Measurements from ENCODE around the gene GSX2. TPM values are rescaled to one million over a fixed set of nuclear protein-coding genes. Genes with fewer than 3 reads are reported as not detected.

The GSX2 gene
- total RNA-seq, 1 donor from 2014 or later = not detected

DNA sequence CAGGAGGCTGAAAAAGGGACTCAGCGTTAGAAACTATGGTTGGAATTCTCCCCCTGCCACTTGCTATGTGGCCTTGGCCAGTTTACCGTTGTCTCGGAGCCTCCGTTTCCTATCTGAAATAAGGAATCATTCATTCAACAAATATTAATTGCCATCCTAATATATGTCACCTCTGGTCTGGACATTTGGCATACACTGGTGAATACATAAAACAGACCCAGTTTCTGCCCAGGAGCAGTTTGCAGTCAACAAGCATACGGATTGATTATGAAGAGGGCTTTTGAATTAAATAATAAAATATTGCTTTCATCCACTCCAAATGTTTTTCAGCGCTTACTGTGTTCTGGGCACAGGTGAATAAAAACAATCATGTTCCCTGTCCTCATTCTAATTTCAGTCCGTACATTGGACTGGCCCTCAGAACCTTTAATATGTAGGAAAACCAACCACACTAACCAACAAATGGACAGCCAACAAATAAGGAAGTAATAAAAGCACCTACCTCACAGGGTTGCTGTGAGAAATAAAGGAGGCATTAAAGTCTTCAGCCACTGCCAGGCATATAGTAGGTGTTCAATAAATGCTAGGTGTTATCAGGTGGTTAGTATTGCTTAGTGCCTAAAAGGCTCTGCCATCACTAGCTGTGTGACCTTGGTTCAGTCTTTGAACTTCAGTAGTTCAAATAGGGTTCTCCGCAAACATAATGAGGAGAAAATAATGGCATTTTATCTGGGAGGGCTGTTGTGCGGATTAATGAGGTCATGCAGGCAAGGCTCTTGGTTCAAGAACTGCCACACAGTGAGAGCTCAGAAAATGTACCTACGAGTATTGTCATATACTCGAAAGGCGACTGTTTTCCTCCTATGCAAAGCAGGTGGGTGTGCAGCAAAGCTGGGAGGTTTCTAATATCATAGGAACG lies 7.3 kb upstream of the GSX2 start:
- Mint-ChIP-seq H3K27me3 (peaks cover 65% of the 10 kb centered on the region), H3K4me1 (peaks cover 33% of the 10 kb centered on the region), H3K27ac (no peak overlapping the region), H3K36me3 (ENCODE audit: low read depth) (no peaks in the 10 kb centered on the region), H3K9me3 (no peaks in the 10 kb centered on the region), H3K4me3 (peak overlapping the region; percentile 87)
- intact Hi-C loops (cut with micrococcal nuclease) = loop anchor here (2.0 kb wide), 1 partner anchor 140 kb away; no protein-coding TSS in a partner anchor
- DNase-seq (no peak), ATAC-seq (ENCODE audit: low read depth) (no peak)
- CTCF ChIA-PET = interaction anchor here (1.2 kb wide), 1 partner anchor 8 kb away, joined by 3 read pairs; no protein-coding TSS in a partner anchor
- POLR2A ChIA-PET = no interaction called here
- TF ChIP-seq, protein P1, sequence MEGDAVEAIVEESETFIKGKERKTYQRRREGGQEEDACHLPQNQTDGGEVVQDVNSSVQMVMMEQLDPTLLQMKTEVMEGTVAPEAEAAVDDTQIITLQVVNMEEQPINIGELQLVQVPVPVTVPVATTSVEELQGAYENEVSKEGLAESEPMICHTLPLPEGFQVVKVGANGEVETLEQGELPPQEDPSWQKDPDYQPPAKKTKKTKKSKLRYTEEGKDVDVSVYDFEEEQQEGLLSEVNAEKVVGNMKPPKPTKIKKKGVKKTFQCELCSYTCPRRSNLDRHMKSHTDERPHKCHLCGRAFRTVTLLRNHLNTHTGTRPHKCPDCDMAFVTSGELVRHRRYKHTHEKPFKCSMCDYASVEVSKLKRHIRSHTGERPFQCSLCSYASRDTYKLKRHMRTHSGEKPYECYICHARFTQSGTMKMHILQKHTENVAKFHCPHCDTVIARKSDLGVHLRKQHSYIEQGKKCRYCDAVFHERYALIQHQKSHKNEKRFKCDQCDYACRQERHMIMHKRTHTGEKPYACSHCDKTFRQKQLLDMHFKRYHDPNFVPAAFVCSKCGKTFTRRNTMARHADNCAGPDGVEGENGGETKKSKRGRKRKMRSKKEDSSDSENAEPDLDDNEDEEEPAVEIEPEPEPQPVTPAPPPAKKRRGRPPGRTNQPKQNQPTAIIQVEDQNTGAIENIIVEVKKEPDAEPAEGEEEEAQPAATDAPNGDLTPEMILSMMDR (IDR thresholded peaks at IDR 0.05) = no peak

DNA sequence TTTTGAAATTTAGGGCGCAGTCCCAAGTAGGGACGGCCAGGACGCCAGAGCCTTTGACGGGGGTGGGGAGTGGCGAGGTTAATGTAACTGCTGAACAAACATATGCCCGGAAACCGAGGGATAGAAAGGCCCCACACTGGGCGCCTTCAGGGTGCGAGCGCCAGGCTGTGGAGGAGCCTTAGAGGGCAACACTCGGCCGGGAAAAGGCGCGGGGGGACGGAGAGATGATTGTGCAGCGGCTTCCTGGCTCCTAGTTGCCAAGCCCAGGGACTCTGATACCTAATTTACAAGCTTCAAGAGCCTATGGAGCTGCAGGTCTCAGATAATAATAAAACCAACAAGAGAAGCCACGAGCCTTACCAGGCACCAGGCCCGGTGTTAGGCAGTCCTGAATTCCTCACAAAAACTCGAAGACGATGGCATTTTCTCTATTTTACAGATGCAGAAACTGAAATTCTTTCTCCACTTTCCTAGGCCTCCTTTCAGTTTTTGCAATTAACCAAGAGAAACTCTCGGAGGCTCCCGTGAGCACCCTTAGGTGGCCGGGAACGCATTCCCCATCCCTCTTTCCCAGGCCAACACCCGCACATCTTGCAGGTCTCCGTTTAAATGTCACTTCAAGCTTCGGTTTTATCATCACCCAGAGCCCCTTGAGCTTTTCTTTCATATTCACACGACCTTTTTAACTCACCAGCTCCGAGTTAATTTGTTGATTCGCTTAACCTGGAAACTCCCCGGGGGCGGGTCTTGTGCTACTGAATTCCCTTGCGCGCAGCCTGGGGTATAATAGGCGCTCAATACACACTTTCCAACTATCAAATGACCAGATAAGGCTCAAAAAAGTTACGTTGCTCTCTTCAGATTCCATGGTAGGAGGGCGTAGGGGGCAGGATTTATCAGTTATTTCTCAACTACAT lies 6.4 kb upstream of the GSX2 start:
- intact Hi-C loops (cut with micrococcal nuclease) = loop anchor here (2.0 kb wide), 2 partner anchors 15 to 139 kb away; no protein-coding TSS in a partner anchor
- no peaks in the 10 kb centered on the region for H3K9me3 Mint-ChIP-seq
- no peaks in the 10 kb centered on the region for H3K36me3 Mint-ChIP-seq (ENCODE audit: low read depth)
- CTCF ChIA-PET = interaction anchor here (0.6 to 1.2 kb wide), 3 partner anchors 9 to 140 kb away, joined by 3 to 5 read pairs (median 4); no protein-coding TSS in a partner anchor
- peak overlapping the region; percentile 49 for H3K4me3 Mint-ChIP-seq
- no peak overlapping the region for H3K27ac Mint-ChIP-seq
- POLR2A ChIA-PET = no interaction called here
- peaks cover 36% of the 10 kb centered on the region for H3K4me1 Mint-ChIP-seq
- TF ChIP-seq, protein P1 (IDR thresholded peaks at IDR 0.05) = no peak
- peaks cover 69% of the 10 kb centered on the region for H3K27me3 Mint-ChIP-seq
- ATAC-seq (ENCODE audit: low read depth) = no peak
- no peak for DNase-seq

DNA sequence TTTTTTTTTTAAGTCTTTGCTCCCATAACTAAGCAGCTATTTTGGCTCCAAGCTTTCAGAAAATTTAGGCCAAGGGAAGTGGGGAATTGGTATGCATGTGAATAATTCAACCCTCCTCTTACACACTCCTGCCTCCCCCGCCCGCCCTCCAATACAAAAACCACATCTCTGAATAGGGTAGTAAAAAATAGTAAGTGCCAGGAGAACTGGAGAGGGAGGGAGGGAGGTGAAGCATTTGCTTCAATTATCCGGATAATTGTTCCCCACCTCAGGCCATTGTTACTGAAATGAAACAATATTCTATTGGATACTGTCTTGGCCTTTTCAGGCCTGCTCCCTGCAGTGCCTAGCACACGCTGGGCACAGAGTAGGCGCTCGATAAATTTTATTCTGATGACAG lies 5.5 kb upstream of the GSX2 start:
- intact Hi-C loops (cut with micrococcal nuclease) = loop anchor here (2.0 kb wide), 1 partner anchor 14 kb away; no protein-coding TSS in a partner anchor
- DNase-seq (no peak), ATAC-seq (ENCODE audit: low read depth) (no peak)
- ChIA-PET CTCF (interaction anchor here (1.0 kb wide), 1 partner anchor 139 kb away, joined by 5 read pairs; no protein-coding TSS in a partner anchor), POLR2A (interaction anchor here (0.7 kb wide), 1 partner anchor 12 kb away, joined by 4 read pairs; no protein-coding TSS in a partner anchor)
- peaks cover 75% of the 10 kb centered on the region for H3K27me3 Mint-ChIP-seq
- H3K36me3 Mint-ChIP-seq (ENCODE audit: low read depth) = no peaks in the 10 kb centered on the region
- no peak overlapping the region for H3K27ac Mint-ChIP-seq
- no peak overlapping the region for H3K4me3 Mint-ChIP-seq
- no peaks in the 10 kb centered on the region for H3K9me3 Mint-ChIP-seq
- H3K4me1 Mint-ChIP-seq = peaks cover 44% of the 10 kb centered on the region
- TF ChIP-seq, protein P1 (IDR thresholded peaks at IDR 0.05) = no peak

DNA sequence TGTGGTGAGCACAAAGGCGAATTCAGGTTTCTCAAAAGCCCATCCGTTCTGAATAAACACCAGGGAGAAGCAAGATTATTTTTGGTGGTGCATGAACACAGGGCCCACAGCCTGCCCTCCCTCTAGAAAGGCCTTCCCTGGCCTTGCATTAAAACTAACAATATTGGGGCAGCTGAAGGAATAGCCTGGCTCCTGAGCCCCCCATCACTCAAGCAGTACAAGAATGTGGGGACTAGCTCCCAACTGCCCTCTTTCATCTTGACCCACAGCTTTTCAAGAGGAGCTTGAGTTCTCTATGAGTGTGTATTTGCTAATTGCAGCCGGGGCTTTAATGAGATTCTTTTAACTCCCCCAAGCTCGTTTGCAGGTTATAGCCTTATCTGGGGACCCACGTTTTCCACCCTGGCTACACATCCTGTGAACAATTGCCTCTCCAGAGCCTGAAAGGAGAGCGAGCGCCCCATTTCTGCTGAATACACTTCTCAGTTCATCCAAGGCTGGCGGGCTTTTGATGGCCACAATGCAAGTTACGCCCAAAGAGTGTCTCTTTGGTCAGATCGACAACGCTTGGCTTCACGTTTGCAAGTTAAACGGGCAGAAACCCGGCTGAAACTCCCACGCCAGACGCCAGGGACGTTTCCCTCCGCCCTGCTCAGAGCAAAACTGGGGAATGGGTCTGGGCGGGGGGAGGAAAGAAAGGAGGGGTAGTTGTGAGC lies 4.7 kb upstream of the GSX2 start:
- ATAC-seq (ENCODE audit: low read depth) (no peak), DNase-seq (no peak)
- no peaks in the 10 kb centered on the region for H3K9me3 Mint-ChIP-seq
- ChIA-PET POLR2A (no interaction called here), CTCF (no interaction called here)
- H3K27ac Mint-ChIP-seq = no peak overlapping the region
- no peaks in the 10 kb centered on the region for H3K36me3 Mint-ChIP-seq (ENCODE audit: low read depth)
- H3K27me3 Mint-ChIP-seq = peaks cover 77% of the 10 kb centered on the region
- H3K4me3 Mint-ChIP-seq = no peak overlapping the region
- intact Hi-C loops (cut with micrococcal nuclease) = loop anchor here (2.0 kb wide), 1 partner anchor 14 kb away; no protein-coding TSS in a partner anchor
- TF ChIP-seq, protein P1 (IDR thresholded peaks at IDR 0.05) = no peak
- peaks cover 51% of the 10 kb centered on the region for H3K4me1 Mint-ChIP-seq

All from activated B cell treated with CpG ODN at 0.5 μM for 24 hours (primary cell).